ENCODE results near the gene ABCB7.
"Not testable (repeated sequence)": the region's sequence is repeated elsewhere in the genome, so short reads cannot be mapped to it uniquely, and the experiment has no call there.

The ABCB7 gene

GRCh38 chrX:75155827-75156525 is at the start of gene ABCB7:
TSS of gene ABCB7 (minus strand) at chrX:75156283. CDS start at chrX:75156272, 11 bp downstream.
- peak within 1 kb of the TSS; percentile 90 for H3K27ac ChIP-seq (ENCODE audit: low read depth, low read length, poor library complexity, severe bottlenecking)
- no peaks in the 10 kb centered on the region for H3K9me3 ChIP-seq (ENCODE audit: low read length)
- H3K36me3 ChIP-seq (ENCODE audit: insufficient read depth, low read length): no peaks in the 10 kb centered on the region
- H2AFZ ChIP-seq (ENCODE audit: low read length): peak within 1 kb of the TSS; percentile 99
- no peaks in the 10 kb centered on the region for H3K9me2 ChIP-seq (ENCODE audit: low read depth, low read length)
- H3K9ac ChIP-seq (ENCODE audit: low read length): peak within 1 kb of the TSS; percentile 99
- H3K79me2 ChIP-seq (ENCODE audit: insufficient read depth, low read length): peaks cover 26% of the 10 kb centered on the region
- H3K27me3 ChIP-seq (ENCODE audit: insufficient read depth, low read length): no peaks in the 10 kb centered on the region
- no peaks in the 10 kb centered on the region for H4K20me1 ChIP-seq (ENCODE audit: insufficient read depth, low read length)
- TF ChIP-seq EZH2 (IDR thresholded peaks at IDR 0.05; ENCODE audit: borderline replicate concordance, low read length) (no peak), CTCF (IDR thresholded peaks at IDR 0.05; ENCODE audit: low read length) (no peak)
- no peaks in the 10 kb centered on the region for H3F3A ChIP-seq (ENCODE audit: insufficient read depth, low read length)
- peaks cover 36% of the 10 kb centered on the region for H3K4me1 ChIP-seq (ENCODE audit: insufficient read depth, low read length, severe bottlenecking)
- peak within 1 kb of the TSS; percentile 97 for H3K4me3 ChIP-seq (ENCODE audit: low read depth, low read length, poor library complexity, severe bottlenecking)
- peak within 1 kb of the TSS; percentile 92 for H3K4me2 ChIP-seq (ENCODE audit: low read length)

- not testable (repeated sequence) for H3K4me1 ChIP-seq (ENCODE audit: insufficient read depth, low read length, severe bottlenecking); H4K20me1 ChIP-seq (ENCODE audit: insufficient read depth, low read length); H3K79me2 ChIP-seq (ENCODE audit: insufficient read depth, low read length); H3K9me2 ChIP-seq (ENCODE audit: low read depth, low read length); H3K4me3 ChIP-seq (ENCODE audit: low read depth, low read length, poor library complexity, severe bottlenecking); H3K36me3 ChIP-seq (ENCODE audit: insufficient read depth, low read length); H3K27ac ChIP-seq (ENCODE audit: low read depth, low read length, poor library complexity, severe bottlenecking); H3K4me2 ChIP-seq (ENCODE audit: low read length); H3K27me3 ChIP-seq (ENCODE audit: insufficient read depth, low read length); H3K9me3 ChIP-seq (ENCODE audit: low read length); H3F3A ChIP-seq (ENCODE audit: insufficient read depth, low read length); H3K9ac ChIP-seq (ENCODE audit: low read length); H2AFZ ChIP-seq (ENCODE audit: low read length)
Observed at GRCh38 chrX:75188415-75189206, 32.5 kb upstream of the ABCB7 start.

- Histone ChIP-seq H3K27me3 (ENCODE audit: insufficient read depth, low read length) (no peaks in the 10 kb centered on the region), H3K4me1 (ENCODE audit: insufficient read depth, low read length, severe bottlenecking) (no peaks in the 10 kb centered on the region)
- TF ChIP-seq CTCF (IDR thresholded peaks at IDR 0.05; ENCODE audit: low read length): no peak
- TF ChIP-seq EZH2 (IDR thresholded peaks at IDR 0.05; ENCODE audit: borderline replicate concordance, low read length): no peak
Observed at GRCh38 chrX:75181721-75182120, 25.6 kb upstream of the ABCB7 start.

GRCh38 chrX:75179536-75180293 is 23.6 kb upstream of the ABCB7 start:
- H3K4me3 ChIP-seq (ENCODE audit: low read depth, low read length, poor library complexity, severe bottlenecking); H3K9ac ChIP-seq (ENCODE audit: low read length); H2AFZ ChIP-seq (ENCODE audit: low read length); H3K9me3 ChIP-seq (ENCODE audit: low read length); H3K36me3 ChIP-seq (ENCODE audit: insufficient read depth, low read length); H4K20me1 ChIP-seq (ENCODE audit: insufficient read depth, low read length); H3F3A ChIP-seq (ENCODE audit: insufficient read depth, low read length); H3K79me2 ChIP-seq (ENCODE audit: insufficient read depth, low read length); H3K9me2 ChIP-seq (ENCODE audit: low read depth, low read length); H3K4me2 ChIP-seq (ENCODE audit: low read length); H3K27me3 ChIP-seq (ENCODE audit: insufficient read depth, low read length); H3K27ac ChIP-seq (ENCODE audit: low read depth, low read length, poor library complexity, severe bottlenecking); H3K4me1 ChIP-seq (ENCODE audit: insufficient read depth, low read length, severe bottlenecking): not testable (repeated sequence)

More at GRCh38 chrX:75181721-75182120, 25.6 kb upstream of the ABCB7 start:
- Histone ChIP-seq H3K9ac (ENCODE audit: low read length) (no peak overlapping the region), H3K9me3 (ENCODE audit: low read length) (no peaks in the 10 kb centered on the region), H3K27ac (ENCODE audit: low read depth, low read length, poor library complexity, severe bottlenecking) (no peak overlapping the region), H3K79me2 (ENCODE audit: insufficient read depth, low read length) (no peaks in the 10 kb centered on the region), H3K36me3 (ENCODE audit: insufficient read depth, low read length) (no peaks in the 10 kb centered on the region), H4K20me1 (ENCODE audit: insufficient read depth, low read length) (no peaks in the 10 kb centered on the region), H3K9me2 (ENCODE audit: low read depth, low read length) (no peaks in the 10 kb centered on the region), H3K4me2 (ENCODE audit: low read length) (no peak overlapping the region), H2AFZ (ENCODE audit: low read length) (no peak overlapping the region), H3K4me3 (ENCODE audit: low read depth, low read length, poor library complexity, severe bottlenecking) (no peak overlapping the region), H3F3A (ENCODE audit: insufficient read depth, low read length) (no peaks in the 10 kb centered on the region)

- H3K9me3 ChIP-seq (ENCODE audit: low read length): not testable (repeated sequence)
Observed at GRCh38 chrX:75172257-75172890, 16.3 kb upstream of the ABCB7 start.

More at GRCh38 chrX:75172257-75172890, 16.3 kb upstream of the ABCB7 start:
- H3K9ac ChIP-seq (ENCODE audit: low read length); H4K20me1 ChIP-seq (ENCODE audit: insufficient read depth, low read length); H3K9me2 ChIP-seq (ENCODE audit: low read depth, low read length); H3K4me2 ChIP-seq (ENCODE audit: low read length); H3K36me3 ChIP-seq (ENCODE audit: insufficient read depth, low read length); H3K27ac ChIP-seq (ENCODE audit: low read depth, low read length, poor library complexity, severe bottlenecking); H3K27me3 ChIP-seq (ENCODE audit: insufficient read depth, low read length); H3K4me1 ChIP-seq (ENCODE audit: insufficient read depth, low read length, severe bottlenecking); H3K4me3 ChIP-seq (ENCODE audit: low read depth, low read length, poor library complexity, severe bottlenecking); H3F3A ChIP-seq (ENCODE audit: insufficient read depth, low read length); H2AFZ ChIP-seq (ENCODE audit: low read length); H3K79me2 ChIP-seq (ENCODE audit: insufficient read depth, low read length): not testable (repeated sequence)
